HepG2 (cell line): ENCODE results near the gene VAV2. TPM values are rescaled to one million over a fixed set of nuclear protein-coding genes. Genes with fewer than 3 reads are reported as not detected.

Experiments
- ATAC-seq: fragments of 200-7000 bp; cut with Tn5 transposase; 3 replicates; pipeline ENCODE4 v1.9.1; 2020; ENCODE audit warnings: mild to moderate bottlenecking, moderate library complexity
- BruUV-seq: library from RNA; stranded (reverse); fragments of 400-500 nt; replicated peaks from 2 replicates; lab custom pipeline; 2021; lab: Mats Ljungman, UMichigan
- CTCF ChIA-PET: fragments of 300-600 bp; formaldehyde crosslinking; extraction: SDS; loops from one replicate; lab custom pipeline; 2021; ENCODE audit warnings: low total read pairs, inconsistent platforms, low intra/inter-chr PET ratio; lab: Yijun Ruan, JAX
- POLR2A ChIA-PET: fragments of 350-600 bp; sonication (Branson Sonifier 250); formaldehyde crosslinking; loops from one replicate; lab custom pipeline; 2020; ENCODE audit warnings: antibody characterized with exemption, inconsistent platforms; lab: Yijun Ruan, JAX
- DNase-seq: peaks from one replicate; pipeline ENCODE4 v3.0.0-alpha.2; 2015; ENCODE audit warnings: low spot score
- FAIRE-seq: peaks from 3 replicates; lab custom pipeline; 2011; peaks lifted over from hg19 to GRCh38; lab: Jason Lieb, UNC
- H2AFZ ChIP-seq: one replicate; pipeline ENCODE4 v1.6.1; 2011; ENCODE audit warnings: low read length, inconsistent platforms
- H3K27ac ChIP-seq: fragments of 300-600 bp; 3 replicates; pipeline ENCODE4 v1.8.0; 2011; ENCODE audit warnings: mixed run types, mild to moderate bottlenecking, mixed read lengths, low read length, inconsistent platforms; ENCODE audit not compliant: insufficient read depth; ENCODE audit errors: extremely low read length
- H3K27me3 ChIP-seq, 2 experiments: fragments of 200-600 bp in 1 of 2; 2 replicates in 1 of 2; 3 replicates in 1 of 2; pipeline versions ENCODE4 v1.6.0 to v1.8.0; 2011; ENCODE audit warnings: low read length in 2 of 2, mild to moderate bottlenecking in 2 of 2, moderate library complexity in 2 of 2, inconsistent platforms in 1 of 2; ENCODE audit not compliant: insufficient read depth in 2 of 2, control insufficient read depth in 1 of 2
- H3K36me3 ChIP-seq, 2 experiments: fragments of 200-600 bp in 1 of 2; replicated peaks in 1 of 2; 2 replicates in 1 of 2; 3 replicates in 1 of 2; pipeline versions ENCODE4 v1.5.1 to v1.8.0; 2011; ENCODE audit warnings: low read length in 2 of 2, inconsistent platforms in 1 of 2; ENCODE audit not compliant: insufficient read depth in 2 of 2, control insufficient read depth in 1 of 2
- H3K4me1 ChIP-seq: 2 replicates; pipeline ENCODE4 v1.5.1; 2012; ENCODE audit warnings: low read length, inconsistent platforms; ENCODE audit not compliant: insufficient read depth
- H3K4me2 ChIP-seq: 2 replicates; pipeline ENCODE4 v1.6.0; 2011; ENCODE audit warnings: low read depth, low read length, inconsistent platforms
- H3K4me3 ChIP-seq, 3 experiments: fragments of 200-600 bp in 1 of 3; sonication (generic), shearing (Covaris generic) in 1 of 3; replicated peaks in 1 of 3; 2 replicates each; pipeline ENCODE4 v1.5.1; 2011 to 2016; ENCODE audit warnings: low read length in 3 of 3, inconsistent platforms in 2 of 3, low read depth in 2 of 3, mild to moderate bottlenecking in 2 of 3, control low read depth in 1 of 3, mixed read lengths in 1 of 3; ENCODE audit not compliant: insufficient read depth in 1 of 3
- H3K79me2 ChIP-seq: one replicate; pipeline ENCODE4 v1.6.1; 2011; ENCODE audit warnings: low read length, inconsistent platforms; ENCODE audit not compliant: insufficient read depth
- H3K9ac ChIP-seq: 2 replicates; pipeline ENCODE4 v1.6.0; 2011; ENCODE audit warnings: mild to moderate bottlenecking, low read depth, low read length, inconsistent platforms; ENCODE audit not compliant: insufficient read depth
- H3K9me3 ChIP-seq: 2 replicates; pipeline ENCODE4 v1.5.1; 2012; ENCODE audit warnings: mild to moderate bottlenecking, low read length
- H4K20me1 ChIP-seq: 2 replicates; pipeline ENCODE4 v1.6.0; 2011; ENCODE audit warnings: inconsistent platforms, mild to moderate bottlenecking, low read length, moderate library complexity; ENCODE audit not compliant: insufficient read depth
- NFIB ChIP-seq: sonication (generic); formaldehyde crosslinking; IDR thresholded peaks from 2 replicates; pipeline ENCODE4 v1.9.0; 2021; ENCODE audit warnings: missing genetic modification reagents, mild to moderate bottlenecking, borderline replicate concordance
- SALL1 ChIP-seq: sonication (generic); formaldehyde crosslinking; IDR thresholded peaks from 2 replicates; pipeline ENCODE4 v1.8.0; 2022; ENCODE audit warnings: mild to moderate bottlenecking, missing genetic modification reagents
- SSRP1 ChIP-seq: IDR thresholded peaks from 2 replicates; pipeline ENCODE4 v1.6.1; 2016; ENCODE audit warnings: control low read depth
- ZNF33A ChIP-seq: sonication (generic); formaldehyde crosslinking; IDR thresholded peaks from 2 replicates; pipeline ENCODE4 v1.5.1; 2020; ENCODE audit warnings: missing genetic modification reagents, mild to moderate bottlenecking, moderate library complexity, borderline replicate concordance
- ZNF33B ChIP-seq: sonication (generic); formaldehyde crosslinking; IDR thresholded peaks from 2 replicates; pipeline ENCODE4 v1.5.1; 2020; ENCODE audit warnings: mild to moderate bottlenecking, missing genetic modification reagents
- ZNF841 ChIP-seq: sonication (generic); formaldehyde crosslinking; IDR thresholded peaks from 2 replicates; pipeline ENCODE4 v1.8.1; 2023; ENCODE audit warnings: missing genetic modification reagents, borderline replicate concordance
- ZSCAN29 ChIP-seq: sonication (generic); formaldehyde crosslinking; conservative IDR thresholded peaks from 2 replicates; pipeline ENCODE4 v1.4.0; 2020; ENCODE audit warnings: mild to moderate bottlenecking, missing genetic modification reagents
- WGBS: methylation state at CpG from one replicate; pipeline ENCODE4 v1.1.6; 2017; ENCODE audit warnings: low lambda C conversion rate; 5-methylcytosine and 5-hydroxymethylcytosine counted together
- in situ Hi-C: cut with HindIII; loops from 2 replicates; pipeline ENCODE4 v1.10.0; 2017; ENCODE audit warnings: low pct_unique_long_range_greater_than_20kb; ENCODE audit not compliant: extremely low pct_ligation_motif_present
- intact Hi-C: fragments of 100-400 bp; cut with micrococcal nuclease; formaldehyde crosslinking; loops from one replicate; pipeline ENCODE4 v1.10.0; 2022; ENCODE audit not compliant: unreplicated experiment
- polyA plus RNA-seq, 8 experiments: library from polyadenylated mRNA; depleted of rRNA in 3 of 8; stranded (reverse) in 7 of 8; unstranded in 1 of 8; fragments of >200 nt; fragmentation: Illumina TruSeq in 4 of 8; extraction: Trizol in 4 of 8; gene quantifications; 2 replicates each; pipeline versions ENCODE4 v1.2.1 to v1.2.3, GENCODE V29; 2011 to 2016; ENCODE audit warnings: low read depth in 4 of 8, missing spikeins in 1 of 8, mixed read lengths in 1 of 8; ENCODE audit not compliant: insufficient read depth in 1 of 8
- total RNA-seq, 5 experiments: library from RNA; depleted of rRNA; stranded (reverse); fragments of >200 nt; fragmentation: Illumina TruSeq; extraction: Trizol; gene quantifications; 2 replicates each; pipeline ENCODE4 v1.2.3, GENCODE V29; 2016; ENCODE audit warnings: low read depth in 1 of 5
- TF ChIP-seq, protein P1 (sequence below): sonication (generic); formaldehyde crosslinking; IDR thresholded peaks from 2 replicates; pipeline ENCODE4 v1.4.0; 2020; ENCODE audit warnings: mild to moderate bottlenecking, missing genetic modification reagents
- TF ChIP-seq, protein P2 (sequence below): IDR thresholded peaks from 2 replicates; pipeline ENCODE4 v1.6.1; 2016; ENCODE audit warnings: low read depth, borderline replicate concordance

Gene VAV2
- total and polyA plus RNA-seq, 2 of the 13 experiments (the other 11 are each of a cell fraction or from before 2014, with no cell fraction given): 22.5 to 22.9 TPM

DNA sequence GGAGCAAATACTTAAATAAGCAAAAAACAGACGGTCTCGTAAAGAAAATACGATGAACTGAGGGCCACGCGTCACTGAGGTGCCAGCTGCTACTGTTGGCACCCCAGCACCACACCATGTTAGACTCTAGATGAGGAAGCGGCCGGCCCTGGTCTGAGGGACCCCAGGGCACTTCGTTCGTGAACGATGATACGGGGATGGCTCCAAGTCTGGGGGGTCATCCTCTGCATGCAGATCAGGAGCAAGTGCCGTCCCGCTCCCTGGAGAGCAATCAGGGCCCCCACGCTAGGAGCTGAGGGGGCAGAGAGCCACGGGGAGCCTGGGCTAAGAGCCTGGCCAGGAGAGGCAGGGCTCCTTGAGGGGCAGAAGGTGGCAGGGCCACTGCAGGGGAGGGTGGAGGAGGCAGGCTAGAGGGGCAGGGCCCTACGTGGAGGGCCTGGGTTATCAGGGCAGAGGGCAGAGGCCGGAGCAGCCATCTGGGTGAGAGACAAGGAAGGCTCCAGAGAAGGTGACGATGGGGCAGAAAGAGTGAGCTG lies 278.1 kb downstream of the VAV2 start:
- no peaks in the 10 kb centered on the region for H3K79me2 ChIP-seq
- H4K20me1 ChIP-seq: no peaks in the 10 kb centered on the region
- peak overlapping the region; percentile 88 for H3K4me2 ChIP-seq
- ChIA-PET CTCF (no interaction called here), POLR2A (interaction anchor here (0.9 to 6.2 kb wide), 15 partner anchors 12 to 366 kb away, joined by 3 to 156 read pairs (median 7); partner anchors contain the start of genes ADAMTSL2, CACFD1, MED22 and RPL7A)
- WGBS: 72% methylated on average over 14 of the region's 18 CpGs
- H3K36me3 ChIP-seq: 0 out of 5 replicates have a peak, but pooled peaks cover 0 to 1% of the 10 kb centered on the region in 2 experiments
- intact Hi-C loops: loop anchor here (2.0 kb wide), 2 partner anchors 55 to 179 kb away; partner anchors contain the start of gene ADAMTSL2
- DNase-seq (no peak), FAIRE-seq (no peak), ATAC-seq (no peak; the same call in 2 of the 3 replicates)
- H3K9me3 ChIP-seq: no peaks in the 10 kb centered on the region
- in situ Hi-C loops: no loop called here
- H3K27ac ChIP-seq: peak overlapping the region; percentile 90
- no peaks in the 10 kb centered on the region for H3K27me3 ChIP-seq
- H3K4me3 ChIP-seq: peak overlapping the region in 1 of 3 experiments; percentile 72; a peak in 2 of 6 replicates
- peak overlapping the region; percentile 33 for H3K9ac ChIP-seq
- H3K4me1 ChIP-seq: peaks cover 63% of the 10 kb centered on the region
- BruUV-seq: no TSS peak
- no peak overlapping the region for H2AFZ ChIP-seq
- TF ChIP-seq ZSCAN29 (CRISPR knock-in tag) (0 out of 2 replicates have a peak, but pooled peaks have one; percentile 33), ZNF33A (CRISPR knock-in tag) (no peak), SALL1 (CRISPR knock-in tag) (no peak), SSRP1 (no peak), ZNF841 (CRISPR knock-in tag) (no peak), ZNF33B (CRISPR knock-in tag) (0 out of 2 replicates have a peak, but pooled peaks have one; percentile 37), NFIB (CRISPR knock-in tag) (0 out of 2 replicates have a peak, but pooled peaks have one; percentile 54)
- TF ChIP-seq, protein P1, sequence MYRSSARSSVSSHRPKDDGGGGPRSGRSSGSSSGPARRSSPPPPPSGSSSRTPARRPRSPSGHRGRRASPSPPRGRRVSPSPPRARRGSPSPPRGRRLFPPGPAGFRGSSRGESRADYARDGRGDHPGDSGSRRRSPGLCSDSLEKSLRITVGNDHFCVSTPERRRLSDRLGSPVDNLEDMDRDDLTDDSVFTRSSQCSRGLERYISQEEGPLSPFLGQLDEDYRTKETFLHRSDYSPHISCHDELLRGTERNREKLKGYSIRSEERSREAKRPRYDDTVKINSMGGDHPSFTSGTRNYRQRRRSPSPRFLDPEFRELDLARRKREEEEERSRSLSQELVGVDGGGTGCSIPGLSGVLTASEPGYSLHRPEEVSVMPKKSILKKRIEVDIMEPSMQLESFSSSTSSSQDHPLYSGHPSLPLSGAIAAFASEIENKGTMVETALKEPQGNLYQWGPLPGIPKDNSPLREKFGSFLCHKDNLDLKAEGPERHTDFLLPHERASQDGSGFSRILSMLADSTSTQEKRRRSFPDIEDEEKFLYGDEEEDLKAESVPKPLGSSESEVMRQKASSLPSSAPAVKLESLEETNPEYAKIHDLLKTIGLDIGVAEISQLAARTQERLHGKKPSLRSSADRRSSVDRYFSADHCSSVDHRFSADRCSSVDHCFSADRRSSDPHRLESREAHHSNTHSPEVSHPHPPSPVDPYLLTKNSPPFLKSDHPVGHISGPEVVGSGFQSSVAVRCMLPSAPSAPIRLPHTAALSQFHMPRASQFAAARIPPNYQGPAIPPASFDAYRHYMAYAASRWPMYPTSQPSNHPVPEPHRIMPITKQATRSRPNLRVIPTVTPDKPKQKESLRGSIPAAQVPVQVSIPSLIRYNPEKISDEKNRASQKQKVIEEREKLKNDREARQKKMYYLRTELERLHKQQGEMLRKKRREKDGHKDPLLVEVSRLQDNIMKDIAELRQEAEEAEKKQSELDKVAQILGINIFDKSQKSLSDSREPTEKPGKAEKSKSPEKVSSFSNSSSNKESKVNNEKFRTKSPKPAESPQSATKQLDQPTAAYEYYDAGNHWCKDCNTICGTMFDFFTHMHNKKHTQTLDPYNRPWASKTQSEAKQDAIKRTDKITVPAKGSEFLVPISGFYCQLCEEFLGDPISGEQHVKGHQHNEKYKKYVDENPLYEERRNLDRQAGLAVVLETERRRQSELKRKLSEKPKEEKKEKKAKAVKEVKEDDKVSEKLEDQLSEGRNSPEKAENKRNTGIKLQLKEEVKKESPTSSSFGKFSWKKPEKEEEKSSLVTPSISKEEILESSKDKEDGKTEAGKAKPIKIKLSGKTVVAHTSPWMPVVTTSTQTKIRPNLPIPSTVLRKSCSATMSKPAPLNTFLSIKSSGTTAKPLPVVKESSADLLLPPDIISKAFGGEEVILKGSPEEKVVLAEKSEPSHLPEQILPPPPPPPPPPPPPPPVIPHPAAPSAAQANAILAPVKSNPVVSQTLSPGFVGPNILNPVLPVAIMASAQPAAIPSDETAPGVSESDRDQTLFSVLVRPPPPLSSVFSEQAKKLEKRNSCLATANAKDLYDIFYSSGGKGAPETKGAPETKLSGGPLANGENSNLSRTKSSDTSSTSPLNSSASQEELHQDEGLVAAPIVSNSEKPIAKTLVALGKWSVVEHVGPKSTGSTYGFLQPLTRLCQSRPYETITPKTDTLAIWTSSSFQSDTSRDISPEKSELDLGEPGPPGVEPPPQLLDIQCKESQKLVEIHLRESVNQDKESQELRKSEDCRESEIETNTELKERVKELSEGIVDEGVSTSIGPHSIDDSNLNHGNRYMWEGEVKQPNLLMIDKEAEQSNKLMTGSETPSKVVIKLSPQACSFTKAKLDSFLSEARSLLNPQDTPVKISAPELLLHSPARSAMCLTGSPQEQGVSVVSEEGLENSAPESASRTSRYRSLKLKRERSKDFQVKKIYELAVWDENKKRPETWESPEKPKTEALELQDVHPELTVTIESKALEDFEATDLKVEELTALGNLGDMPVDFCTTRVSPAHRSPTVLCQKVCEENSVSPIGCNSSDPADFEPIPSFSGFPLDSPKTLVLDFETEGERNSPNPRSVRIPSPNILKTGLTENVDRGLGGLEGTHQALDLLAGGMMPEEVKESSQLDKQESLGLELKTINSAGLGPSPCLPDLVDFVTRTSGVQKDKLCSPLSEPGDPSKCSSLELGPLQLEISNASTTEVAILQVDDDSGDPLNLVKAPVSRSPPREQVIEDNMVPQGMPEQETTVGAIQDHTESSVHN (CRISPR knock-in tag): 0 out of 2 replicates have a peak, but pooled peaks have one; percentile 5
- TF ChIP-seq, protein P2, sequence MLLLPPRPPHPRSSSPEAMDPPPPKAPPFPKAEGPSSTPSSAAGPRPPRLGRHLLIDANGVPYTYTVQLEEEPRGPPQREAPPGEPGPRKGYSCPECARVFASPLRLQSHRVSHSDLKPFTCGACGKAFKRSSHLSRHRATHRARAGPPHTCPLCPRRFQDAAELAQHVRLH: 0 out of 2 replicates have a peak, but pooled peaks have one; percentile 11
